ENCODE data around the gene HS1BP3. TPM values are rescaled to one million over a fixed set of nuclear protein-coding genes. Genes with fewer than 3 reads are reported as not detected.
A peak's percentile ranks its signal among the peaks of the same experiment; 100 is the strongest.

Gene HS1BP3
- total RNA-seq, 1 experiment from 2014 or later = 26.4 TPM

DNA sequence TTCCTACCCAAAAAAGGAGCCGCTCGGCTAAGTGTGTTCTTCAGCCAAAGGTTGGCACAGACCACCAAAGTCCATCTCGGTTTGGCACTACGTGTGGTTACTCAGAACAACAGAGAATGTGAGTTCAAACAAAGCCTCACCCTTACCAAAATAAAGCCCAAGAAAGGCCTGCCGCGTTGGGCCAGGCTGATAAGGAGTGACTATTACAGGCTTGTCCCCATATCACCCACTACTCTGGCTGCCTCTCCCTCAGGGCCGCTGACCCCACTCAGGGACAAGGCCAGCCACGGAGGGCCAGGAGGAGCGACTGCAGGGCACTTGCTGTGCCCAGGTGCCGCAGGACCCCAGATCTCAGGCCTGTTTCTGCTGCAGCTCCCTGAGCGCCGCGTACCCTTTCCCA lies 13.8 kb downstream of the HS1BP3 start:
- Mint-ChIP-seq H3K27ac (ENCODE audit: unreplicated experiment) (no peak overlapping the region), H3K27me3 (ENCODE audit: unreplicated experiment) (no peaks in the 10 kb centered on the region), H3K36me3 (ENCODE audit: insufficient read depth, unreplicated experiment) (peaks cover 30% of the 10 kb centered on the region), H3K4me1 (ENCODE audit: low read depth, unreplicated experiment) (peaks cover 36% of the 10 kb centered on the region), H3K4me3 (ENCODE audit: low read depth, unreplicated experiment) (no peak overlapping the region), H3K9me3 (ENCODE audit: low read depth, unreplicated experiment) (no peaks in the 10 kb centered on the region)
- no peak for TF ChIP-seq CTCF (IDR thresholded peaks at IDR 0.05; ENCODE audit: unreplicated experiment)
- CTCF ChIA-PET = no interaction called here
- intact Hi-C loops (cut with micrococcal nuclease; ENCODE audit: unreplicated experiment) = no loop called here
- no TSS peak for BruUV-seq (replicated peaks)
- no peak for DNase-seq

DNA sequence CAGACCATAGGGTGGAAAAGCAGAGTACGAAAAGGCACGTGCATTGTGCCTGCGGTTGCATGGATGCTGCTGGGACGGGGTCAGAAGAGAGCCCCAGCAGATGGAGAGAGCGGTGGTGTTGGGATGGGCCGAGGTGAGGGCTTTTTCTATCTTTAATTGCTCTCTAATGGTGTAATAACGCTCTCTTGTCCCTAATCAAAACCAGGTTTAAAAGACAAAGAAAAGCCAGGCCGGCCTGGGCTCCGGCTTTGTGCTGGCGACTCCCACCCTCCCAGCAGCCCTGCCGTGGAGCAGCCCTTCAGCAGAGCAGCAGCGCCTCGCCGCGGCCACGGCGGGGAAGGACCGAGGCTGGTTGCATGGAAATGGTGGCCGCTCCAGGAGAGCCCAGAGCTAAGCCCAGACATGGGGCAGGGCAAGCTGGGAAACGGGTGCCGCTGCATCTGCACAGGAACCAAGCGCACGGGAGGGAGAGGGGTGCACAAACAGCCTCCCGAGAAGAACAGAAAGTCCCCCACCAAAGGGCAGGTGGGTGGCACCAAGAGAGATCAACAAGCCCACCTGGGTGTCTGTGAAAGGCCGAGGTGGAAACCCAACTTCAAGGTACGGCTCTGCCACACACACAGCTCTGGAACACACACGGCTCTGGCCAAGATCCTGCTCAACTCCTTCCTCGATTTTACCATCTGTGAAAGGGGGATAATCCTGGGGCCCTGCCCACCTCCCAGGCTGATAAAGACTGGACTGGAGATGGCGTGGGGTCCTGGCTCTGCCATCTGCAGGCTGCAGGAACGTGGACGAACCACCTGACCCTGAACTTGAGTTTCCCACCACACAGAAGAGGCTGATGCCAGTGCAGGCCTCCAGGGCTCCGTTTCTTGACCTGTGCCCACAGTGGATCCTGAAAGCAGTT lies 15.0 kb downstream of the HS1BP3 start:
- no peaks in the 10 kb centered on the region for H3K9me3 Mint-ChIP-seq (ENCODE audit: low read depth, unreplicated experiment)
- H3K36me3 Mint-ChIP-seq (ENCODE audit: insufficient read depth, unreplicated experiment) = peaks cover 30% of the 10 kb centered on the region
- H3K27me3 Mint-ChIP-seq (ENCODE audit: unreplicated experiment) = no peaks in the 10 kb centered on the region
- H3K27ac Mint-ChIP-seq (ENCODE audit: unreplicated experiment) = peak overlapping the region; percentile 49
- peaks cover 29% of the 10 kb centered on the region for H3K4me1 Mint-ChIP-seq (ENCODE audit: low read depth, unreplicated experiment)
- peak; percentile 92 for TF ChIP-seq CTCF (IDR thresholded peaks at IDR 0.05; ENCODE audit: unreplicated experiment)
- intact Hi-C loops (cut with micrococcal nuclease; ENCODE audit: unreplicated experiment) = loop anchor here (1.0 to 2.0 kb wide), 5 partner anchors 22 to 239 kb away; no protein-coding TSS in a partner anchor
- peak; percentile 93 for DNase-seq
- no TSS peak for BruUV-seq (replicated peaks)
- CTCF ChIA-PET = interaction anchor here (0.6 to 3.4 kb wide), 9 partner anchors 119 to 257 kb away, joined by 3 to 50 read pairs (median 12); partner anchors contain the start of gene RHOB
- H3K4me3 Mint-ChIP-seq (ENCODE audit: low read depth, unreplicated experiment) = peak overlapping the region; percentile 29

- peak overlapping the region; percentile 29 for H3K4me3 Mint-ChIP-seq (ENCODE audit: low read depth, unreplicated experiment)
- TSS peak; percentile 68 for BruUV-seq (replicated peaks)
- H3K27me3 Mint-ChIP-seq (ENCODE audit: unreplicated experiment) = no peaks in the 10 kb centered on the region
- H3K4me1 Mint-ChIP-seq (ENCODE audit: low read depth, unreplicated experiment) = peaks cover 29% of the 10 kb centered on the region
- DNase-seq = peak; percentile 51
- CTCF ChIA-PET = interaction anchor here (0.6 to 3.4 kb wide), 15 partner anchors 16 to 344 kb away, joined by 3 to 50 read pairs (median 7); partner anchors contain the start of genes HS1BP3 and RHOB
- H3K9me3 Mint-ChIP-seq (ENCODE audit: low read depth, unreplicated experiment) = no peaks in the 10 kb centered on the region
- H3K36me3 Mint-ChIP-seq (ENCODE audit: insufficient read depth, unreplicated experiment) = peaks cover 30% of the 10 kb centered on the region
- intact Hi-C loops (cut with micrococcal nuclease; ENCODE audit: unreplicated experiment) = loop anchor here (1.0 to 2.0 kb wide), 5 partner anchors 21 to 238 kb away; no protein-coding TSS in a partner anchor
- H3K27ac Mint-ChIP-seq (ENCODE audit: unreplicated experiment) = peak overlapping the region; percentile 49
- no peak for TF ChIP-seq CTCF (IDR thresholded peaks at IDR 0.05; ENCODE audit: unreplicated experiment)
Observed at GRCh38 chr2:20635113-20635510, 15.8 kb downstream of the HS1BP3 start.

DNA sequence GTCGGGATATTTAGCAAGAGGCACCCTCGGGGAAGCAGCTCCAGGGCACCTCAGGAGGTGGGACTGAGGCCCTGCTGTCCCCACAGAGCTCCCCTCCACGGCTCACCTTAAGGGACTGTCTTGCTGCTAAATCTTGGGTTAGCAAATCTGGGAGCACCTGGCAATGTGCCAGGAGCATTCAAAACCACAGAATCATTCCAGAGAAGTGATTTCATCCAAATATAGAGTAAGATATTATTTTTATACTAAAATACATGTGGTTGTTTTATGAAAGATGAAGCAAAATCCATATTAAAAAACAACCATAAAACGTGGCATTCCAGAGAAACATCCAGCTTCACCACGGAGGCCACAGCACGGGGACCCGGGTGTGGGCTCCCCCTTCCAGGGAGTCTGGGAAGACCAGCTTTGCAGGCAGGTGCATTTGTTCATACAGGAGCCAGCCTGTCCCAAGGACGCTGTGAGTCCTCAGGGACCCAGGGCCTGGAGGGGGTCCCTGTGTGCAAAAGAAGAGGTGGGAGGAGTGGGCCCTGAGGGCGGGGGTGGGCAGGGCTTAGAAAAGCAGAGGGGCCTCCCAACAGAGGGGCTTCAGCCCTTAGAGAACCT lies 16.3 kb downstream of the HS1BP3 start:
- peak; percentile 71 for DNase-seq

More for the DNA sequence above, 16.3 kb downstream of the HS1BP3 start:
- TF ChIP-seq CTCF (IDR thresholded peaks at IDR 0.05; ENCODE audit: unreplicated experiment) = no peak
- Mint-ChIP-seq H3K27me3 (ENCODE audit: unreplicated experiment) (no peaks in the 10 kb centered on the region), H3K4me1 (ENCODE audit: low read depth, unreplicated experiment) (peaks cover 29% of the 10 kb centered on the region), H3K36me3 (ENCODE audit: insufficient read depth, unreplicated experiment) (peaks cover 30% of the 10 kb centered on the region), H3K27ac (ENCODE audit: unreplicated experiment) (peak overlapping the region; percentile 79), H3K9me3 (ENCODE audit: low read depth, unreplicated experiment) (no peaks in the 10 kb centered on the region), H3K4me3 (ENCODE audit: low read depth, unreplicated experiment) (peak overlapping the region; percentile 29)
- BruUV-seq (replicated peaks) = no TSS peak
- CTCF ChIA-PET = interaction anchor here (0.6 to 3.4 kb wide), 26 partner anchors 9 to 645 kb away, joined by 3 to 50 read pairs (median 4); partner anchors contain the start of genes HS1BP3, RHOB and WDR35
- intact Hi-C loops (cut with micrococcal nuclease; ENCODE audit: unreplicated experiment) = loop anchor here (1.0 to 5.0 kb wide), 7 partner anchors 20 to 238 kb away; no protein-coding TSS in a partner anchor
